Parathyroid adenoma (tissue), 2 donors: Measurements from ENCODE around the gene SMG7.

Experiments
- H2AFZ ChIP-seq: fragments of 300-600 bp; sonication (generic); one replicate; pipeline ENCODE4 v1.7.0; 2017; ENCODE audit warnings: antibody characterized with exemption, mild to moderate bottlenecking
- H3K27ac ChIP-seq: fragments of 300-600 bp; sonication (generic); one replicate; pipeline ENCODE4 v1.7.0; 2017
- H3K27me3 ChIP-seq: fragments of 300-600 bp; sonication (generic); one replicate; pipeline ENCODE4 v1.7.0; 2017; ENCODE audit warnings: low read length; ENCODE audit not compliant: control insufficient read depth, insufficient read depth
- H3K36me3 ChIP-seq: fragments of 300-600 bp; sonication (generic); one replicate; pipeline ENCODE4 v1.7.0; 2017; ENCODE audit warnings: low read length; ENCODE audit not compliant: control insufficient read depth, insufficient read depth
- H3K4me1 ChIP-seq: fragments of 300-600 bp; sonication (generic); one replicate; pipeline ENCODE4 v1.7.0; 2017; ENCODE audit warnings: control low read depth
- H3K4me2 ChIP-seq: fragments of 300-600 bp; sonication (generic); one replicate; pipeline ENCODE4 v1.7.0; 2017; ENCODE audit warnings: low read length
- H3K4me3 ChIP-seq: fragments of 300-600 bp; sonication (generic); one replicate; pipeline ENCODE4 v1.7.0; 2017; ENCODE audit warnings: low read depth, low read length
- H3K79me2 ChIP-seq: fragments of 300-600 bp; sonication (generic); one replicate; pipeline ENCODE4 v1.7.0; 2017; ENCODE audit warnings: control low read depth
- H3K9ac ChIP-seq: fragments of 300-600 bp; sonication (generic); one replicate; pipeline ENCODE4 v1.7.0; 2017; ENCODE audit warnings: mild to moderate bottlenecking
- H3K9me3 ChIP-seq: fragments of 300-600 bp; sonication (generic); one replicate; pipeline ENCODE4 v1.7.0; 2017; ENCODE audit warnings: low read length; ENCODE audit not compliant: control insufficient read depth
- CTCF ChIP-seq: fragments of 300-600 bp; sonication (generic); IDR thresholded peaks from one replicate; pipeline ENCODE4 v1.7.0; 2017; ENCODE audit warnings: antibody characterized with exemption, mild to moderate bottlenecking
- donor health status: primary hyperparathyroidism.

Gene SMG7

GRCh38 chr1:183432548-183432875, 39.8 kb upstream of the SMG7 start:
- Histone ChIP-seq H3K36me3 (no peaks in the 10 kb centered on the region), H3K27me3 (no peaks in the 10 kb centered on the region), H3K79me2 (no peaks in the 10 kb centered on the region), H3K4me1 (no peaks in the 10 kb centered on the region), H2AFZ (no peak overlapping the region), H3K4me2 (no peak overlapping the region), H3K4me3 (no peak overlapping the region), H3K9me3 (no peaks in the 10 kb centered on the region), H3K9ac (no peak overlapping the region), H3K27ac (no peak overlapping the region)
- TF ChIP-seq CTCF: no peak

- H3K36me3 ChIP-seq: no peaks in the 10 kb centered on the region
- no peak overlapping the region for H3K4me3 ChIP-seq
- no peaks in the 10 kb centered on the region for H3K9me3 ChIP-seq
- TF ChIP-seq CTCF: no peak
- H3K79me2 ChIP-seq: no peaks in the 10 kb centered on the region
- no peak overlapping the region for H2AFZ ChIP-seq
- H3K4me1 ChIP-seq: no peaks in the 10 kb centered on the region
- no peaks in the 10 kb centered on the region for H3K27me3 ChIP-seq
- H3K27ac ChIP-seq: no peak overlapping the region
- no peak overlapping the region for H3K4me2 ChIP-seq
- no peak overlapping the region for H3K9ac ChIP-seq
Observed at GRCh38 chr1:183433703-183434102, 38.6 kb upstream of the SMG7 start.

GRCh38 chr1:183435497-183435896, 36.8 kb upstream of the SMG7 start:
- no peaks in the 10 kb centered on the region for H3K79me2 ChIP-seq
- H3K4me1 ChIP-seq: no peaks in the 10 kb centered on the region
- no peak for TF ChIP-seq CTCF
- no peak overlapping the region for H3K4me3 ChIP-seq
- no peaks in the 10 kb centered on the region for H3K27me3 ChIP-seq
- no peak overlapping the region for H3K9ac ChIP-seq
- H2AFZ ChIP-seq: no peak overlapping the region
- H3K36me3 ChIP-seq: no peaks in the 10 kb centered on the region
- no peaks in the 10 kb centered on the region for H3K9me3 ChIP-seq
- no peak overlapping the region for H3K4me2 ChIP-seq
- no peak overlapping the region for H3K27ac ChIP-seq

- no peak overlapping the region for H3K4me2 ChIP-seq
- no peak overlapping the region for H3K9ac ChIP-seq
- no peaks in the 10 kb centered on the region for H3K36me3 ChIP-seq
- no peaks in the 10 kb centered on the region for H3K27me3 ChIP-seq
- no peak overlapping the region for H3K4me3 ChIP-seq
- no peak overlapping the region for H3K27ac ChIP-seq
- TF ChIP-seq CTCF: no peak
- no peak overlapping the region for H2AFZ ChIP-seq
- H3K9me3 ChIP-seq: no peaks in the 10 kb centered on the region
- H3K4me1 ChIP-seq: no peaks in the 10 kb centered on the region
- no peaks in the 10 kb centered on the region for H3K79me2 ChIP-seq
Observed at GRCh38 chr1:183438060-183438459, 34.2 kb upstream of the SMG7 start.

GRCh38 chr1:183443011-183443410, 29.3 kb upstream of the SMG7 start:
- no peaks in the 10 kb centered on the region for H3K27me3 ChIP-seq
- H2AFZ ChIP-seq: no peak overlapping the region
- H3K4me2 ChIP-seq: no peak overlapping the region
- H3K36me3 ChIP-seq: no peaks in the 10 kb centered on the region
- H3K79me2 ChIP-seq: no peaks in the 10 kb centered on the region
- peaks cover 2% of the 10 kb centered on the region for H3K4me1 ChIP-seq
- no peaks in the 10 kb centered on the region for H3K9me3 ChIP-seq
- no peak for TF ChIP-seq CTCF
- no peak overlapping the region for H3K4me3 ChIP-seq
- no peak overlapping the region for H3K9ac ChIP-seq
- no peak overlapping the region for H3K27ac ChIP-seq
